Endothelial cell of umbilical vein (primary cell): ENCODE measurements around the gene GHRH. TPM values are rescaled to one million over a fixed set of nuclear protein-coding genes. Genes with fewer than 3 reads are reported as not detected.

Experiments
- BruUV-seq: library from RNA; stranded (reverse); fragments of 400-500 nt; replicated peaks from 2 replicates; lab custom pipeline; 2021; lab: Mats Ljungman, UMichigan
- CTCF ChIA-PET: fragments of 300-600, 350-600 bp; sonication (Branson Sonifier 250); formaldehyde crosslinking; loops from one replicate; lab custom pipeline; 2021; ENCODE audit warnings: antibody characterized with exemption, inconsistent platforms; lab: Charles Lee
- POLR2A ChIA-PET: fragments of 300-600, 350-600 bp; sonication (Branson Sonifier 250); formaldehyde crosslinking; loops from one replicate; lab custom pipeline; 2021; ENCODE audit warnings: antibody characterized with exemption, inconsistent platforms; lab: Charles Lee
- DNase-seq: peaks from one replicate; pipeline ENCODE4 v3.0.0-alpha.2; 2011; ENCODE audit warnings: low read depth, low spot score
- FAIRE-seq: peaks from 2 replicates; lab custom pipeline; 2011; peaks lifted over from hg19 to GRCh38; lab: Jason Lieb, UNC
- H2AFZ ChIP-seq: 2 replicates; pipeline ENCODE4 v1.6.0; 2012; ENCODE audit warnings: low read depth, low read length, control low read depth, inconsistent platforms
- H3K27ac ChIP-seq: 2 replicates; pipeline ENCODE4 v1.5.1; 2011; ENCODE audit warnings: low read depth, mild to moderate bottlenecking, control low read depth, low read length, moderate library complexity; ENCODE audit not compliant: insufficient read depth
- H3K27me3 ChIP-seq, 2 experiments: 2 replicates each; pipeline versions ENCODE4 v1.6.0 to v1.6.1; 2011; ENCODE audit warnings: low read length in 2 of 2, mixed read lengths in 1 of 2; ENCODE audit not compliant: control insufficient read depth in 2 of 2, insufficient read depth in 2 of 2
- H3K36me3 ChIP-seq, 2 experiments: 2 replicates in 1 of 2; 3 replicates in 1 of 2; pipeline ENCODE4 v1.5.1; 2011; ENCODE audit warnings: low read length in 2 of 2, mild to moderate bottlenecking in 1 of 2, moderate library complexity in 1 of 2; ENCODE audit not compliant: control insufficient read depth in 2 of 2, insufficient read depth in 2 of 2; ENCODE audit errors: extremely low read depth in 1 of 2
- H3K4me1 ChIP-seq: 3 replicates; pipeline ENCODE4 v1.5.1; 2011; ENCODE audit warnings: mild to moderate bottlenecking, low read length; ENCODE audit not compliant: control insufficient read depth, insufficient read depth; ENCODE audit errors: extremely low read depth
- H3K4me2 ChIP-seq: 2 replicates; pipeline ENCODE4 v1.6.1; 2011; ENCODE audit warnings: low read length, control low read depth, mixed read lengths; ENCODE audit not compliant: insufficient read depth
- H3K4me3 ChIP-seq, 3 experiments: fragments of 200-600 bp in 1 of 3; sonication (generic), shearing (Covaris generic) in 1 of 3; replicated peaks in 1 of 3; 2 replicates each; pipeline ENCODE4 v1.5.1; 2011 to 2016; ENCODE audit warnings: control low read depth in 3 of 3, low read length in 3 of 3, mild to moderate bottlenecking in 2 of 3, inconsistent platforms in 1 of 3, low read depth in 1 of 3, moderate library complexity in 1 of 3; ENCODE audit not compliant: insufficient read depth in 1 of 3
- H3K79me2 ChIP-seq: 2 replicates; pipeline ENCODE4 v1.6.0; 2012; ENCODE audit warnings: low read length, inconsistent platforms; ENCODE audit not compliant: control insufficient read depth, insufficient read depth
- H3K9ac ChIP-seq: replicated peaks from 2 replicates; pipeline ENCODE3; 2011; ENCODE audit warnings: low read length, control low read depth; ENCODE audit not compliant: insufficient read depth; ENCODE audit errors: extremely low read depth
- H3K9me1 ChIP-seq: replicated peaks from 3 replicates; pipeline ENCODE4 v1.6.0; 2011; ENCODE audit warnings: mild to moderate bottlenecking, low read length; ENCODE audit not compliant: control insufficient read depth, insufficient read depth; ENCODE audit errors: extremely low read depth
- H3K9me3 ChIP-seq: replicated peaks from 2 replicates; pipeline ENCODE4 v1.5.1; 2012; ENCODE audit warnings: low read length, inconsistent platforms; ENCODE audit not compliant: control insufficient read depth, insufficient read depth
- H4K20me1 ChIP-seq: replicated peaks from 2 replicates; pipeline ENCODE3; 2011; ENCODE audit warnings: mild to moderate bottlenecking, low read length; ENCODE audit not compliant: control insufficient read depth, insufficient read depth; ENCODE audit errors: extremely low read depth
- EZH2 ChIP-seq: IDR thresholded peaks from 2 replicates; pipeline ENCODE4 v1.6.1; 2012; ENCODE audit warnings: borderline replicate concordance, low read depth, mild to moderate bottlenecking, moderate library complexity, low read length, inconsistent platforms; ENCODE audit not compliant: severe bottlenecking
- FOS ChIP-seq: IDR thresholded peaks from 2 replicates; pipeline ENCODE4 v1.6.1; 2011; ENCODE audit warnings: mild to moderate bottlenecking, low read length, moderate library complexity, borderline replicate concordance; ENCODE audit not compliant: insufficient read depth
- JUN ChIP-seq: IDR thresholded peaks from 2 replicates; pipeline ENCODE4 v1.6.1; 2011; ENCODE audit warnings: borderline replicate concordance, low read depth; ENCODE audit not compliant: insufficient read length, insufficient read depth
- POLR2A ChIP-seq: IDR thresholded peaks from 2 replicates; pipeline ENCODE4 v1.6.1; 2012; ENCODE audit warnings: low read depth, mild to moderate bottlenecking, control low read depth, low read length
- dilution Hi-C: fragments of 300-500 bp; cut with MboI; formaldehyde crosslinking; loops from one replicate; pipeline ENCODE4 v1.15.0; 2019; ENCODE audit warnings: low sequenced_read_pairs; ENCODE audit not compliant: extremely low pct_ligation_motif_present
- intact Hi-C: fragments of 100-400 bp; cut with micrococcal nuclease; formaldehyde crosslinking; loops from one replicate; pipeline ENCODE4 v1.10.0; 2022
- polyA plus RNA-seq, 4 experiments: library from polyadenylated mRNA; depleted of rRNA in 3 of 4; stranded (reverse) in 3 of 4; unstranded in 1 of 4; fragments of >200 nt; gene quantifications; 2 replicates each; pipeline versions ENCODE4 v1.2.1 to v1.2.3, GENCODE V29; 2011 to 2012; ENCODE audit warnings: missing spikeins in 1 of 4
- total RNA-seq: library from RNA; stranded (reverse); gene quantifications from 2 replicates; pipeline ENCODE4 v1.2.3, GENCODE V29; 2021
- TF ChIP-seq, protein P1 (sequence below), 2 donors: IDR thresholded peaks; 1 replicate in 1 of 2; 2 replicates in 1 of 2; pipeline ENCODE4 v1.5.1; 2011; ENCODE audit warnings: low read length in 2 of 2, mild to moderate bottlenecking in 2 of 2, moderate library complexity in 2 of 2, control low read depth in 1 of 2, inconsistent platforms in 1 of 2, low read depth in 1 of 2; ENCODE audit not compliant: insufficient read depth in 1 of 2; ENCODE audit errors: extremely low read depth in 1 of 2
- TF ChIP-seq, protein P2 (sequence below): IDR thresholded peaks from 2 replicates; pipeline ENCODE4 v1.6.1; 2011; ENCODE audit not compliant: insufficient read depth, insufficient read length

Gene GHRH
- total and polyA plus RNA-seq, 2 donors (not counting 3 experiments of a cell fraction or from before 2014, with no cell fraction given) = not detected

DNA sequence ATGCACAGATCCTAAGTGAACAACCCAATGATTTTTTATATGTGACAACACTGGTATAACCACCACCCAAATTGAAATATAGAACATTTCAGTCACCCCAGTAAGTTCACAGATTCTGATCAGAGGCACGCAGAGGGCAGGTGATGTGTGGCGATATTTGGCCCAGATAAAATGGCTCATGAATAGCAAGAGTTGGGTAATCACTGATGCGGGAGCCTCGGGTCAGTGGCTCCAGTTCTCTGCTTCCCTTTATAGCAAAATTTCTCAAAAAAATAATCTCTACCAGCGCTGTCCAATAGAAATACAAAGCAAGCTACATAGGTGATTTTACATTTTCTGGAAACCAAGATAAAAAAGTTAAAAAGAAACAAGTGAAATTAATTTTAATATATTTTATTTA, 14.9 kb downstream of the GHRH start:
- Histone ChIP-seq H3K9me1 (no peaks in the 10 kb centered on the region), H3K4me1 (no peaks in the 10 kb centered on the region), H3K9me3 (no peaks in the 10 kb centered on the region), H3K9ac (no peak overlapping the region), H3K36me3 (peaks cover 2 to 6% of the 10 kb centered on the region in 2 experiments), H3K79me2 (no peaks in the 10 kb centered on the region), H2AFZ (no peak overlapping the region), H3K4me3 (no peak overlapping the region), H3K27me3 (no peaks in the 10 kb centered on the region), H4K20me1 (no peaks in the 10 kb centered on the region), H3K27ac (no peak overlapping the region), H3K4me2 (no peak overlapping the region)
- ChIA-PET CTCF (interaction anchor here (1.2 kb wide), 1 partner anchor 51 kb away, joined by 3 read pairs; no protein-coding TSS in a partner anchor), POLR2A (no interaction called here)
- DNase-seq = no peak
- no TSS peak for BruUV-seq
- intact Hi-C loops = no loop called here
- TF ChIP-seq, protein P1, sequence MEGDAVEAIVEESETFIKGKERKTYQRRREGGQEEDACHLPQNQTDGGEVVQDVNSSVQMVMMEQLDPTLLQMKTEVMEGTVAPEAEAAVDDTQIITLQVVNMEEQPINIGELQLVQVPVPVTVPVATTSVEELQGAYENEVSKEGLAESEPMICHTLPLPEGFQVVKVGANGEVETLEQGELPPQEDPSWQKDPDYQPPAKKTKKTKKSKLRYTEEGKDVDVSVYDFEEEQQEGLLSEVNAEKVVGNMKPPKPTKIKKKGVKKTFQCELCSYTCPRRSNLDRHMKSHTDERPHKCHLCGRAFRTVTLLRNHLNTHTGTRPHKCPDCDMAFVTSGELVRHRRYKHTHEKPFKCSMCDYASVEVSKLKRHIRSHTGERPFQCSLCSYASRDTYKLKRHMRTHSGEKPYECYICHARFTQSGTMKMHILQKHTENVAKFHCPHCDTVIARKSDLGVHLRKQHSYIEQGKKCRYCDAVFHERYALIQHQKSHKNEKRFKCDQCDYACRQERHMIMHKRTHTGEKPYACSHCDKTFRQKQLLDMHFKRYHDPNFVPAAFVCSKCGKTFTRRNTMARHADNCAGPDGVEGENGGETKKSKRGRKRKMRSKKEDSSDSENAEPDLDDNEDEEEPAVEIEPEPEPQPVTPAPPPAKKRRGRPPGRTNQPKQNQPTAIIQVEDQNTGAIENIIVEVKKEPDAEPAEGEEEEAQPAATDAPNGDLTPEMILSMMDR (IDR thresholded peaks at IDR 0.05; ENCODE audit: extremely low read depth in 1 of 2, insufficient read depth in 1 of 2, low read depth in 1 of 2, low read length in 2 of 2) = no peak
- TF ChIP-seq FOS (no peak), JUN (no peak), EZH2 (no peak), POLR2A (no peak)
- TF ChIP-seq, protein P2, sequence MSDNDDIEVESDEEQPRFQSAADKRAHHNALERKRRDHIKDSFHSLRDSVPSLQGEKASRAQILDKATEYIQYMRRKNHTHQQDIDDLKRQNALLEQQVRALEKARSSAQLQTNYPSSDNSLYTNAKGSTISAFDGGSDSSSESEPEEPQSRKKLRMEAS = no peak
- FAIRE-seq = no peak
- dilution Hi-C loops = no loop called here
